Dedifferentiated amniotic fluid mesenchymal stem cell (primary cell): ENCODE measurements around the gene FLNC.
A peak's percentile ranks its signal among the peaks of the same experiment; 100 is the strongest.

Source experiments
- DNase-seq: peaks from one replicate; pipeline ENCODE4 v3.0.0-alpha.2; 2016; ENCODE audit errors: extremely low spot score

The FLNC gene

GRCh38 chr7:128878226-128879105 is 48.3 kb downstream of the FLNC start:
- DNase-seq: no peak

DNA sequence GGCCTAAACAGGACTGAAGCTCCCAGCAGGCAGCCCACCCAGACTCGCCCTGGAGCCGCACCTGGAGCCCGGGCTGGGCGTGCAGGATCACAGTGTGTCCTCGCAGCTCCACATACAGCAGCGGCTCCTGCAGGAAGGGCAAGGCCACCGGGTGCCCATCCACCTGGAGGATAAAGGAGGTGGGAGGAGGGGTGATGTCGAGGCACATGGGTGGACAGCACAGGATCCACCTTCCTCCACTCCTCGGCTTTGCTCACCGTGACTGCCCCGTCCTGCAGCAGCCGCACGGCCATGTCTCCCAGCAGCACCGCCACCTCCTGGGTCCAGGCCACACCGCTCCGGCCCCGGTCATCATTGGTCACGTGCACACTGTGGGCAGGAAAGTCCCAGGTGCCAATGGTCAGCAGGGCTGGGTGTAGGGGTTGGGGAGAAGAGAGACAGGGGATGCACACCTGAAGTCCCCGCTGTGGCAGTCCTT is 49.3 kb downstream of the FLNC start:
- DNase-seq: no peak

DNA sequence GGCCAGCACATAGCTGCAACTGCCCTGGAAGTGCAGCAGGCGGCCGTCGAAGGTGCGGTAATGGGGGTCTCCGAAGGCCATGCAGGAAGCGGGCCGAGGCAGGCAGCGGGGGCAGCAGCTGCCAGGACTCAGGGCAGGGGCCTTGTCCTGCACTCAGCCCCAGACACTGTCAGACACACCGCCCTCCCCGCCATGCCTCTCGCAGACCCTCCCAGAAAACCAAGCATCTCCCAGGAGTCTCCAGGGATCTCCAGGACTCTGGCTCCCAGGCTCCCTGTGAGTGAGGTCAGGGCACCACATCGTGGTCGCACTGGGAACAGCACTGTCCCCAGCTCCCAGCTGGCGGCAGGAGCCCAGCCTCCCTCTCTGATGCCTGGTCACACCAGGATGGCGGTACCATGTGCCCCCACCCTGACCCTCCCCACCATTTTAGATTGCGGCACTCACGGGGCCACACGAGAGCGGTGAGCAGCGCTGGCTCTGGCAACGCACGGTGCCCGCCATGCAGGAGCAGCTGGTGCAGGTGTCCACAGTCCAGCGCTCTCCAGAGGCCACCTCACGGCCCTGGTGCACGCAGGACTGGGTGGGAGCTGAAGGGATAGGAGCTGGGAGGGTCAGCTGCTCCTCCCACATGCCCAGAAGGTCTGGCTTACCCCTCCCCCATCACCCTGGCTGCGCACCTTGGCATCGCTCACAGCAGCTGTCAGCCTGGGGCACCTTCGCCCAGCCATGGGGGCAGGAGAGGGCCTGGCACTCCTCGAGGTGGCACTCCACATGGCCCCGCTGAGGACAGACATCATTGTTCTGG is 49.9 kb downstream of the FLNC start:
- DNase-seq: peak; percentile 49

DNA sequence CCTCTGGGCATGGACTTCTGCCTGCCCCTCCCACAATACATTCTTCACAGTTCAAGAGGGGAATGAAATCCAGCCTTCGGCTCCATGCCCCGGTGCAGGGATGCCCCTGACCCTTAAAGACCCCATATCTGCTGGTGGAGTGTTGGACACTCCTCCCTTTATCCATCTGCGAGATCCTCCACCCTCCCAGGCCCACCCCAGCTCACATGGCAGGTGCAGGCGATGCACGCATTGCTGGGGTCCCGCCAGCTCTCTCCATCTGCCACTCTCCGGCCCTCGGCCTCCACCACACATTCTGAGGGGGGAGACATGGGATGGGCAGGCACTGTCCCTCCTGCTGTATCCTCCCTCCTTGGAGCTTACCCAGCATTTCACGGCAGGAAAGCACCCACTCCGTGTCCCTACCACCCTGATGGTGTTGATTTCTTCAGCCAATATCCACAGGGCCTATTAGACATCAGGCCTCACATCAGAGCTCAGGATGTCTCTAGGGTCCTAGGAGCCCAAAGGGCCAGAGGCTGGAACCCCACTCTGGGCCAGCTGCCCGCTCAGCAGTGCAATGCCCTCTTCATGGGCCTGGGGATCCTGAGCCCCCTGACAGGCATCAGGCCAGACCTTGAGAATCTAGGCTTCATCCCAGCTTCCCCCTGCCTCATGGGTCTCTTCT is 50.7 kb downstream of the FLNC start:
- DNase-seq: no peak

DNA sequence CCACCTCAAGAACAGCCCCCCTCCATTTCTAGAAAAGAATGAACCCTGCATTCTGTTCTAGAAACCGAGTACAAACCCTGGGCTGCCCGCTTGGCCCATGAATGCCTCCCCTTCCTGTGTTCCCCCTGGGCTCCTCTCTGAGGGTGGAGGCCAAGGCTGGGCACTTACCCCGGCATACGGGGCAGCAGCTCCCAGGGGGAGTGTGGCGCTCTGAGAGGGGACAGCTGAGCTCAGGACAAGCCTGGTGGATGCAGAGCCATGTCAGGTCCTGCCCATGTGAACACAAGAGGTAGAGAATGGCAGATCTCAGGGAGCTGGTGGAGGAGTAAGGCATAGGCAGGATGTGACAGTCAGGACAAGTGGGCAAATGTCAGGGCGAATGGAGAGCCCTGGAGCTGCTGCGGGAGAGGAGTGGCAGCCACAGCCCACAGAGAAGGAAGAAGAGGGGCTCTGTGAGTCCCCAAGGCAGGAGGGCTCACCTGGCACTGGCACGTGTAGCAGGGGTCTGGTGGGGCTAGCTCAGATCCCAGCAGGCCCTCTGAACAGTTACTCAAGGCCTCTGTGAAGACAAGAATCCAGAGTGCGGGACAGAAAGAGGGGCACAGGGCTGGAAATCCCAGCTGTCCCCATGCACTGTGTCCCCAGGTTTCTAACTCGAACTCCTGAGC is 51.4 kb downstream of the FLNC start:
- no peak for DNase-seq

DNA sequence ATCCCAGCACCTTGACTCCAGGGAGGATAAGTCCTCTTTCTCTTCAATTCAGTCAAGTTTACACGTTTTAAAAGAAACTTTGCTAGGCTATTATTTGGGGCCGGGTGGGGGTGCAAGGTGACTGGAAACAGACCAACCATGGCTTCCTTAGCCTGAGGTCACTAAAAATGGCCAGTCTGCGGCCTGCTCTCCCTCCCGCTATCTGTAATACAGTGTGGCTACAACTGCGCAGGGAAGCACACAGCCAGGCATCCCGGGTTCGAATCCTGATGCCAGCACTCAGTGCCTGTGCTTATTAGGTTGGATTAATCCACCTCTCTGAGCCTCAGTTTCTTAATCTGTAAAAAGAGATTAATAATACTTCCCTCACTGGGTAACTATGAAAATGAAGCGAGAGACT is 51.9 kb downstream of the FLNC start:
- no peak for DNase-seq

- DNase-seq: peak; percentile 69
Observed at GRCh38 chr7:128883622-128884448, 53.6 kb downstream of the FLNC start.

GRCh38 chr7:128884561-128885369 is 54.6 kb downstream of the FLNC start:
- DNase-seq: no peak

- no peak for DNase-seq
Observed at GRCh38 chr7:128885370-128886187, 55.4 kb downstream of the FLNC start.

DNA sequence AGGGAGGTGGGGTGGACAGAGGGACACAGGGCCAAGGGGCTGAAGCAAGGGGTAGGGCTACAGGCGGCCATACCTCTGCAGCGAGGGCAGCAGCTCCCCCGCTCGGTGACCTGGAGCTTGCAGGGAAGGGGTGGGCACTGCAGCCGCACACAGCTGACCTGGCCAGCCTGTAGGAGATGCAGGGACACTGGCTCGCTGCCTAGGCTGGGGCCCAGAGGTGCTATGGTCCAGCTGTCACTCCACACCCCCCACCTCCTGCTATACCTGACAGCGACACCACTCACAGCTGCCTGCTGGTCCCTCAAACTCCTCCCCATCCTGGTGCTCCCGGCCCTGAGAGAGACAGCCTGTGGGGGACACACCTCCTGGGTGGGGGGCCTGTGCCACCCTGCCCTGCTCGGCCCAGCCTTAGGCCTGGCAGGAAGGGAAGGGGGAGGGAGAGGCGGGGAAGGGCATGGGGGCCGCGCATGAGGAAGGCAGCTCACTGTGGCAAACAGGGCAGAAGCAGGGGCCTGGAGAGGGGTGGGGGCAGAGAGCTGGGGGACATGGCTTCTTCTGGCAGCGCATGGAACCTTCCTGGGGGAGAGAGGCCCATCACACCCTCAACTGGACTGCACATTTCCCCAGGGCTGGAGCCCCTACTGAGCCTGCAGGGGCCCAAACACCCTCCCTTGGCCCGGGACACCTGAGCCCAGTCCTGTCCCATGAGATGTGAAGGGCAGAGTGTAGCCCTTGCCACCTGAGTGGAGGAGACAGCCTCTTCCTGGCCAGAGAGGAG is 56.4 kb downstream of the FLNC start:
- no peak for DNase-seq

DNA sequence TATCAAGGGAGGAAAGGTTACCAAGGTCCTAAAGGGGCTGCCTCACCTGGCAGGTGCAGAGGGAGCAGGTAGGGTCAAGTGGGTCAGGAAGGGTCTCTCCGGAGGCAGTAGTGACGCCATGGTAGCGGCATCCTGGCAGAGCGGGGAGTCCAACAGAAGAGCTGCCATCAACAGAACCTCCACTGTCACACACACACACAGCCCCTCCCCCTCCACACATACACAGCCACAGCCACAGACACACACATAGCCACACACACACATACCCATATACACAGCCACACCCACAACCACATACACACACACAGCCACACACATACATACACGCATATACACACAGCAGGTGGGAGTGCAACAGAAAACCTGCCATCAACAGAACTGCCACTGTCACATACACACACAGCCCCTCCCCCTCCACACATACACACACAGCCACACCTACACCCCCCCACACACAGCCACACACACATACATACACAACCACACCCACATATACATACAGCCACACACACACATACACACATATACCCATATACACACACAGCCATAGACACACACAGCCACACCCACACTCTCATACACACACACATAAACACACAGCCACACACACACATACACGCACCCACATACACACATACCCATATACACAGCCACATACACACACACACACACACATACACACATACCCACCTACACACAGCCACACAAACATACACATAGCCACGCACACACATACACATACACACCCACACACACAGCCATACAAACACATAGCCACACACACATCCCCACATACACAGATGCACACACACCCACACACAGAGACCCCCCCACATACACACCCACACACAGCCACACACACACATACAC is 57.2 kb downstream of the FLNC start:
- DNase-seq: no peak

- no peak for DNase-seq
Observed at GRCh38 chr7:128888039-128888755, 58.0 kb downstream of the FLNC start.

GRCh38 chr7:128888756-128889095 is 58.5 kb downstream of the FLNC start:
- no peak for DNase-seq

- DNase-seq: no peak
Observed at GRCh38 chr7:128889121-128889520, 58.9 kb downstream of the FLNC start.

DNA sequence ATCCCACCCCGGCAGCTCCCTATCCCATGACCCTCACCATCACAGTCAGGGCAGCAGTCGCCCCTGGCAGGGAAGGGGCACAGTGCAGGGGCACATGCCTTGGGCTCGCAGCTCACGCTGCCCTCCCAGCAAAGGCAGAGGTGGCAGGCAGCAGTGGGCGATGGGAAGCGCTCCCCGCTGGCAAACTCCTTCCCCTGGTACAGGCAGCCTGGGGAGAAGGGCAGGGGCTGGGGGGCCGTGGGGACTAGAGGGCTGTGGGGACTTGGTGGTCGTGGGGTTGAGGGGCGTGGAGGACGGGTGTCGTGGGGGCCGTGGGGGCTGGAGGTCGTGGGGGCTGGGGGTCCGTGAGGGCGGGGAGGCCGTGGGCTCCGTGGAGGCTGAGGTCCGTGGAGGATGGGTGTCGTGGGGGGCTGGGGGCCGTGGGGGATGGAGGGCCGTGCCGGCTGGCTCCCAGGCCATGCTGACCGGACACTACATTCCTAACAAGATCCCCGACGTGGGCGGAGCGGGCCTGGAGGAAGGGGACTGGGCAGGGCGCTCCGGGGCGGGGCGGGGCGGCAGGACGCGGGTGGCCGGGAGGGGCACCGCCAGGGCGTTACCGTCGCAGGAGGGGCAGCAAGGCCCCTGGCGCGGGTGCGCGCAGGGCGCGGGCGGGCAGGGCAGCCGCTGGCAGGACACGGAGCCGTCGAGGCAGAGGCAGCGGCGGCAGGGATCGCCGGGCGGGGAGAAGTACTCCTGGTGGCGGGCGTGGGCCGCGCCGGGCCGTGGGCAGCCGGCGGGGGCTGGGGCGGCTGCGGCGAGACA is 60.3 kb downstream of the FLNC start:
- DNase-seq: no peak
